Placental pericyte (primary cell): ENCODE measurements around the gene NPIPA3. TPM values are rescaled to one million over a fixed set of nuclear protein-coding genes. Genes with fewer than 3 reads are reported as not detected.

Source experiments
- total RNA-seq: library from RNA; depleted of rRNA; stranded (reverse); fragments of >200 nt; gene quantifications from 2 replicates; pipeline ENCODE4 v1.2.3, GENCODE V29; 2012

Gene NPIPA3
- total RNA-seq, result 0.29 and 0.44 TPM in 2 replicates

GRCh38 chr16:14703156-14704011 is at the start of gene NPIPA3:
Gene NPIPA3 (plus strand): TSS chr16:14703411. CDS start chr16:14708944, 5,533 bp downstream.

GRCh38 chr16:14694129-14694528 is 9.1 kb upstream of the NPIPA3 start, which contains the start of gene PLA2G10:
Gene PLA2G10 (minus strand): TSS chr16:14694308. CDS start chr16:14694229, 79 bp downstream.

GRCh38 chr16:14742273-14743128 is 39.3 kb downstream of the NPIPA3 start, which contains the start of gene NPIPA2:
Gene NPIPA2 (plus strand): TSS chr16:14742533. CDS start chr16:14748066, 5,533 bp downstream.

Other genes with a start within 250 kb of the NPIPA3 start
- gene PARN, start 73.2 kb upstream of the NPIPA3 start, total RNA-seq, result 33.5 and 50.3 TPM in 2 replicates
- gene BFAR, start 70.5 kb upstream of the NPIPA3 start, total RNA-seq, result 91.3 and 109 TPM in 2 replicates
- gene PLA2G10, start 9.1 kb upstream of the NPIPA3 start, total RNA-seq, result not detected in 2 replicates
- gene NPIPA2, start 39.1 kb downstream of the NPIPA3 start, total RNA-seq, result 0.29 and 0.44 TPM in 2 replicates
- 68.6 and 164 TPM in 2 replicates for gene NOMO1, start 130.3 kb downstream of the NPIPA3 start, total RNA-seq
- gene NPIPA1, start 234.0 kb downstream of the NPIPA3 start, total RNA-seq, result 37.1 and 62.6 TPM in 2 replicates